HT-29 (cell line): Measurements from ENCODE around the gene TMC8. TPM values are rescaled to one million over a fixed set of nuclear protein-coding genes. Genes with fewer than 3 reads are reported as not detected.
"Not testable (repeated sequence)": the region's sequence is repeated elsewhere in the genome, so short reads cannot be mapped to it uniquely, and the experiment has no call there.

Source experiments
- DNase-seq: peaks from one replicate; pipeline ENCODE4 v3.0.0-alpha.2; 2015; ENCODE audit warnings: low spot score
- total RNA-seq: library from RNA; depleted of rRNA; stranded (reverse); fragments of >200 nt; shearing (Covaris generic); gene quantifications from 2 replicates; pipeline ENCODE4 v1.2.3, GENCODE V29; 2014

The TMC8 gene
- total RNA-seq, 1 experiment from 2014 or later: 7.2 TPM

GRCh38 chr17:78135858-78136500, 5.4 kb downstream of the TMC8 start:
- no peak for DNase-seq

- DNase-seq: peak; percentile 85
These were observed 7.0 kb downstream of the TMC8 start for GRCh38 chr17:78137392-78138203.

DNA sequence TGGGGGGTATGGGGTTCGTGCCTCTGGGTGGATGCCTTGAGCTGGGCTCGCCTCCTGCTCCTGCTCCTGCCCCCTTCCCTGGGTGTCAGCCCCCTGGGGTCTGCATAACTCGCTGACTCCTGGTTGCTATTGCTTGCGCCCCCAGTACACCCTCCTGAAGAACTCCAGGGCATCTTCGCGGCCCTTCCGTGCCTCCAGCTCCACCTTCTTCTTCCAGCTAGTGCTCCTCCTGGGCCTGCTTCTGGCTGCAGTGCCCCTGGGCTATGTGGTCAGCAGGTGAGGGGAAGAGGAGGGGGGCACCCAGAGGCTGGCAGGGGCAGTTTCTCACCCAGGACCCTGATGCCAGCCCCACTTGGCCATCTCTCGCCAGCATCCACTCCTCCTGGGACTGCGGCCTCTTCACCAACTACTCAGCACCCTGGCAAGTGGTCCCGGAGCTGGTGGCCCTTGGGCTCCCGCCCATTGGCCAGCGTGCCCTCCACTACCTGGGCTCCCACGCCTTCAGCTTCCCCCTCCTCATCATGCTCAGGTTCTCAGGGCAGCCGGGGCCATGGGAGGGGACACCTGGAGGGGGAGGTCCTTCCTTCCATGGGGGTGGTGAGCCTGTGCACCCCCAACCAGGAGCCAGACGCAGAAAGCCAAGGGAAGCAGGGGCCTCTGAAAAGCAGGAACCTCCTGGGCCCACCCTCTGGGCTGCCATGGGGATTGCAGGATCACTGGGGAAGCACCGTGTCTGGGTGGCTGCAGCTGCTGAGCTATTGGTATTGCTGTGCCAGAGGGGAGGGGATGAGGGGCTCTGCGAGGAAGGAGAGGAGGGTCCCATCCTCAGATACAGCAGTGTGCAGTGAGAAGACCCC, 7.9 kb downstream of the TMC8 start:
- no peak for DNase-seq

GRCh38 chr17:78139861-78140168, 9.2 kb downstream of the TMC8 start:
- DNase-seq: not testable (repeated sequence)

- peak; percentile 96 for DNase-seq
These were observed 9.8 kb downstream of the TMC8 start for GRCh38 chr17:78140169-78141051.

DNA sequence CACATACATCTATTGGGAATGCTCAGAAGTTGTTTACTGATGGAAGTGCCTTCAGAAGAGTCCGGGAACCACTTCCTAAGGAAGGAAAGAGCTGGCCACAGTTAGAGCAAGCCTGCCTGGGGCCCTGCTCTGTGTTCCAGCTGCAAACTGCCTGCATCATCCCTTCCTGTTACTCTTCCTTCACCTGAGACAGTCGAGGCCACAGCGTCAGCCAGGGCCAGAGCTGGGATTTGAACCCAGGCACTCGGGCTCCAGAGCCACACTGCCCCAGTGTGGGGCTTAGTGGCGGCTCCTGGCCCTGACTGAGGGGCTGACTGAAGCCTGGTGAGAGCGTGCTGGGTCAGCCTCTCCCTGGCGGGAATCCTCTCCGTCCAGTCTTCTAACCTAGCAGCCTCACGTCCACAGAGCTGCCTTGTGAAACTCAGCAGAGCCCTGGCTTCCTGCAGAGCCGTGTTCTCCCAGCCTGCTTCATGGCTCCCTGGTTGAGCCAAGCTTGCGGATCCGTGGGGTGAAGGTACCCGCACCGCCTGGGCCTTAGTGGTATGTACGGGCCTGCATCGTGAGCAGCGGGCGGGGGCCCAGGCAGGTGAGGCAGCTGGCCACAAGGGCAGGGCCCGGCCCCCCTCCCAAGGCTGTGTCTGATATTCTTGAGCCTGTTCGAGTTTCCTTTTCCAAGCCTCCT, 11.0 kb downstream of the TMC8 start:
- no peak for DNase-seq

- peak; percentile 87 for DNase-seq
These were observed 11.7 kb downstream of the TMC8 start for GRCh38 chr17:78142119-78142861.

- DNase-seq: no peak
These were observed 12.9 kb downstream of the TMC8 start for GRCh38 chr17:78143214-78144146.

- peak; percentile 90 for DNase-seq
These were observed 13.7 kb downstream of the TMC8 start for GRCh38 chr17:78144147-78144719.

DNA sequence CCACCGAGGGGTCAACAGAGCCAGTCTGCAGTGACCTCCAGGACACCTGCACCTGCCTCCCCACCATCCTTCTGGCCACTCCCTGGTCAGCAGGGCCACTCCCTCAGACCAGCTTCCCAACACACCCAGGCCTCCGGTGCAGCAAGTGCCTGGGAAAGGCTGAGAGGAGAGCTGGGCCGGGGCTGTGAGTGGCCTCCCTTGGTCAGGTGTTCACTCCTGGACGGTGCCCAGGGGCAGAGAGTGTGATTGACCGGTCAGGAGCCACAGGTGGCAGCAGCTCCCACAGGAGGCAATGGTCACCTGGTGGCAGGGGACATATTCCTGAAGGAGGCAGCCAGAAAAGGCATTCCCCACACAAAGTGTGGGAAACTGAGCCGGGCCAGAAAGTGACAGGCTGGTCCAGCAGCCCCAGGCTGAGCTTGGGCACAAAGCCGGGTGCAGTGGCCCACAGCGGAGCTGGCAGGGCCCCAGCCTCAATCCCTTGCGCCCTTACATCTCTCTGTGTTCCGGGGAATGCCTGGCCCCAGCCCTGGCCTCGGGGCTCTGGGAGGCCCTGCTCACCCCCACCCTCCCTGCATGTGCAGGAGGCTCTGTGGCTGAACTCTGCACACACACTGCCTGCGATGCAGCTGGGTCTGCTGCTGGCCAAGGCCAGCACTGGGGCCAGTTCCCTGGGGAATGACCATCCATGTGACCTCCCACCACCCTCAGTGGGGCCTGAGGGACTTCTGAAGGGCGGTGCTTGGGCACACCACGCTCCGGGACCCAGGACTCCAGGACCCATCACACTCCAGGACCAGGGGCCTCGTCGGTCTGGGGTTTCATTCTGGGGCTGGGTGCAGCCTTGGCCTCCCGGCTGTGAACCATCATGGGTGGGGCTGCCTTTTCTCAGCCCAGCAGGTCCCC, 14.4 kb downstream of the TMC8 start:
- DNase-seq: peak; percentile 79

DNA sequence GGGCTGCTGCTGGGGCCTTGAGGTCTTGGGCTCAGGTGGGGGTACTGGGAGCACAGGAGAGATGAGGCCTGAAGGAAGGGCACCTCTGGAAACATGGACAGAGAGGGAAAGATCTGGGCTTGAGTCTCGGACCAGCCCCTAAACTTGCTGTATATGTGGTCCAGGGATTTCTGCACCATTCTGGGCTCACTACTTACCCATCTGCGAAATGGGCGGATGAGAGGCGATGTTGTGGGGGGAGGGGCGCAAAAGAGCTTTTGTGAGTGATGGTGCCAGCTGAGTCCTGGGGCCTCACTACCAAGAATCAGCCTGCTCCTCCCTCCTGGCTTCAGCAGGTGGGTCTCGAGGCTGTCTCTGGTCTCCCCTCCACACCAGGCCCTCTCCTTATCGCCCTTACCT, 15.9 kb downstream of the TMC8 start:
- no peak for DNase-seq

- DNase-seq: no peak
These were observed 16.3 kb downstream of the TMC8 start for GRCh38 chr17:78146881-78147280.

GRCh38 chr17:78147315-78147998, 16.9 kb downstream of the TMC8 start:
- DNase-seq: no peak

DNA sequence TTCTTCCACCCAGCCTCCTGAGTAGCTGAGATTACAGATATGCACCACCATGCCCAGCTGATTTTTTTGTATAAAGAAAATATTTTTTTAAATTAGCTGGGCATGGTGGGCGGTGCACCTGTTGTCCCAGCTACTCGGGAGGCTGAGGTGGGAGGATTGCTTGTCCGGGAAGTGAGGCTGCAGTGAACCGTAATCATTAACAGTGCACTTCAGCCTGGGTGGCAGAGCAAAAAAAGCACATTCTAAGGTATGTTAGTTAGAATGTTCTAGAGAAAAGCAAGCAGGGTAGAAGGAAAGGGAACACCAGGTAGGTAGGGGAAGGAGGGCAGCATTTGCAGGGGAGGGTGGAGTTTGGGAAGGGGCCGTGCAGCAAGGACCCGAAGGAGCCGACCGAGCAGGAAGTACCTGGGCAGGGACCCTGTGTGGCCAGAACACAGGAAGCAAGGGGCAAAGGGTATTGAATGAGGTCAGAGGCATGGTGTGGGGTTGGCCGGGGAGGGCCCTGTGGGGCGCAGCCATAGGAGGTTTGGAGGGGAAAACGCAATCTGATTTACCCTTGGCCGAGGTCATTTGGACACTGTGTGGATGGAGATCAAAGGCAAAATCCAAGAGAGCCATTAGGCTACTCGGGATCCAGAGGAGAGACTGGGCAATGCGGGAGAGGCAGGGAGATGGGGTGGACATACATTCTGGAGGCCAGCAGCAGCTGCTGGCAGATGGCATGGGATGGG, 17.9 kb downstream of the TMC8 start:
- no peak for DNase-seq

GRCh38 chr17:78151514-78152008, 21.0 kb downstream of the TMC8 start:
- DNase-seq: peak; percentile 72
